Calu3 (cell line): ENCODE results near the gene ZSCAN16. TPM values are rescaled to one million over a fixed set of nuclear protein-coding genes. Genes with fewer than 3 reads are reported as not detected.

Experiments
- BruUV-seq: library from RNA; stranded (reverse); fragments of 400-500 nt; replicated peaks from 2 replicates; lab custom pipeline; 2021; lab: Mats Ljungman, UMichigan
- CTCF ChIA-PET: fragments of 300-600 bp; sonication (Branson Sonifier 250); formaldehyde crosslinking; loops from one replicate; lab custom pipeline; 2022; ENCODE audit warnings: antibody characterized with exemption; lab: Charles Lee
- DNase-seq: peaks from one replicate; pipeline ENCODE4 v3.0.0; 2022
- H3K27ac Mint-ChIP-seq: one replicate; pipeline ENCODE4 v1.8.0; 2022; ENCODE audit warnings: mixed read lengths; ENCODE audit not compliant: unreplicated experiment
- H3K27me3 Mint-ChIP-seq: one replicate; pipeline ENCODE4 v1.8.0; 2022; ENCODE audit warnings: mixed read lengths; ENCODE audit not compliant: unreplicated experiment
- H3K36me3 Mint-ChIP-seq: one replicate; pipeline ENCODE4 v1.8.0; 2022; ENCODE audit warnings: mild to moderate bottlenecking, moderate library complexity, mixed read lengths; ENCODE audit not compliant: insufficient read depth, unreplicated experiment
- H3K4me1 Mint-ChIP-seq: one replicate; pipeline ENCODE4 v1.8.0; 2022; ENCODE audit warnings: mild to moderate bottlenecking, low read depth, mixed read lengths; ENCODE audit not compliant: unreplicated experiment
- H3K4me3 Mint-ChIP-seq: one replicate; pipeline ENCODE4 v1.8.0; 2022; ENCODE audit warnings: mild to moderate bottlenecking, low read depth, moderate library complexity, mixed read lengths; ENCODE audit not compliant: unreplicated experiment
- H3K9me3 Mint-ChIP-seq: one replicate; pipeline ENCODE4 v1.8.0; 2022; ENCODE audit warnings: low read depth, mixed read lengths; ENCODE audit not compliant: unreplicated experiment
- CTCF ChIP-seq: fragments of 200-600 bp; IDR thresholded peaks from one replicate; pipeline ENCODE4 v1.8.0; 2022; ENCODE audit warnings: antibody characterized with exemption; ENCODE audit not compliant: unreplicated experiment
- intact Hi-C: fragments of 100-400 bp; cut with micrococcal nuclease; formaldehyde crosslinking; loops from one replicate; pipeline ENCODE4 v1.10.0; 2022; ENCODE audit not compliant: unreplicated experiment
- total RNA-seq: library from RNA; stranded (reverse); gene quantifications from 2 replicates; pipeline ENCODE4 v1.2.3, GENCODE V29; 2022

Gene ZSCAN16
- total RNA-seq, 1 experiment from 2014 or later, result 15.9 TPM

DNA sequence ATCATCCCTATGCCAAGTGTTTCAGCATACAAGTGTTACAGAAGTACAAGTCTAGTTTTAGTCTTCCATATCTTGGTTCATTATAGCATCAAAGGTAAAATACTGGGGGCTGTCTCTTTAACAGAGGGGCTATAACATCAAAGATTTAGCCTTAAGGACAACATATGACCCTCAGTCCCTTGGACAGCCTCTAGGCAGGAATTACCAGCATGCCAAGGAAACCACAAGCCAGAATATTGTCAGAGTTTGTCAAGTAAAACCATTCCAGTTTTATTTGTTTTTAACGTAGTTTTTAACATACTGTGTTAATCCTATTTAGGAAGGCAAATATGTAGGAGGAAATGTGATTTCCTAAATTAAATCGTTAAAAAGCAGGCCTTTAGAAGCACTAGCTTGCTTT, 35.8 kb downstream of the ZSCAN16 start:
- Mint-ChIP-seq H3K4me3 (no peak overlapping the region), H3K4me1 (no peaks in the 10 kb centered on the region), H3K36me3 (peaks cover 8% of the 10 kb centered on the region), H3K9me3 (peaks cover 6% of the 10 kb centered on the region), H3K27ac (no peak overlapping the region), H3K27me3 (no peaks in the 10 kb centered on the region)
- BruUV-seq, result no TSS peak
- TF ChIP-seq CTCF, result no peak
- intact Hi-C loops, result no loop called here
- DNase-seq, result no peak
- CTCF ChIA-PET, result no interaction called here

GRCh38 chr6:28161410-28162079, 37.1 kb downstream of the ZSCAN16 start:
- CTCF ChIA-PET, result no interaction called here
- DNase-seq, result peak; percentile 56
- BruUV-seq, result no TSS peak
- TF ChIP-seq CTCF, result no peak
- Mint-ChIP-seq H3K4me3 (peak overlapping the region; percentile 39), H3K27me3 (no peaks in the 10 kb centered on the region), H3K27ac (peak overlapping the region; percentile 22), H3K4me1 (no peaks in the 10 kb centered on the region), H3K9me3 (peaks cover 8% of the 10 kb centered on the region), H3K36me3 (peaks cover 8% of the 10 kb centered on the region)
- intact Hi-C loops, result no loop called here

- Mint-ChIP-seq H3K4me3 (no peak overlapping the region), H3K27me3 (no peaks in the 10 kb centered on the region), H3K4me1 (no peaks in the 10 kb centered on the region), H3K9me3 (peaks cover 4% of the 10 kb centered on the region), H3K27ac (no peak overlapping the region), H3K36me3 (peaks cover 8% of the 10 kb centered on the region)
- CTCF ChIA-PET, result no interaction called here
- BruUV-seq, result no TSS peak
- DNase-seq, result no peak
- TF ChIP-seq CTCF, result no peak
- intact Hi-C loops, result no loop called here
Observed at GRCh38 chr6:28165563-28165962, 41.2 kb downstream of the ZSCAN16 start.

DNA sequence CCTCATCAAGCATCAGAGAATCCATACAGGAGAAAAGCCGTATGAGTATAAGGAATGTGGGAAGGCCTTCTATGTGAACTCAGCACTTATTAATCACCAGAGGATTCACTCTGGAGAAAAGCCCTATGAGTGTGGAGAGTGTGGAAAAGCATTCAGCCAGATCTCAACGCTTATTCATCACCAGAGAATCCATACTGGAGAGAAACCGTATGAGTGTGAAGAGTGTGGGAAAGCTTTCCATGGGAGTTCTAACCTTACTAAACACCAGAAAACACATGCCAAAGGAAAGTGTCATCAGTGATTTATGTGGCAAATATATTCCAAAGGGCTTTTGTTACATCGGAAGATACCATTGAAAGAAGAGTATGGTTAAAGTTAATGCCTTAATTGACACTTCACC, 42.7 kb downstream of the ZSCAN16 start:
- Mint-ChIP-seq H3K4me1 (no peaks in the 10 kb centered on the region), H3K27ac (no peak overlapping the region), H3K4me3 (no peak overlapping the region), H3K27me3 (no peaks in the 10 kb centered on the region), H3K9me3 (peaks cover 8% of the 10 kb centered on the region), H3K36me3 (no peaks in the 10 kb centered on the region)
- no TSS peak for BruUV-seq
- intact Hi-C loops, result no loop called here
- no peak for TF ChIP-seq CTCF
- CTCF ChIA-PET, result interaction anchor here (0.8 kb wide), 1 partner anchor 25 kb away, joined by 3 read pairs; the partner anchor contains the start of gene ZKSCAN8
- DNase-seq, result no peak
